C4-2B (cell line): ENCODE data around the gene RORB.

ENCODE experiments used
- ZFX ChIP-seq: fragments of 450-650 bp; IDR thresholded peaks from 2 replicates; pipeline ENCODE4 v1.6.1; 2017
- TF ChIP-seq, protein P1 (sequence below): fragments of 450-650 bp; conservative IDR thresholded peaks from 2 replicates; pipeline ENCODE4 v1.5.1; 2017; ENCODE audit warnings: mild to moderate bottlenecking

- TF ChIP-seq, protein P1, sequence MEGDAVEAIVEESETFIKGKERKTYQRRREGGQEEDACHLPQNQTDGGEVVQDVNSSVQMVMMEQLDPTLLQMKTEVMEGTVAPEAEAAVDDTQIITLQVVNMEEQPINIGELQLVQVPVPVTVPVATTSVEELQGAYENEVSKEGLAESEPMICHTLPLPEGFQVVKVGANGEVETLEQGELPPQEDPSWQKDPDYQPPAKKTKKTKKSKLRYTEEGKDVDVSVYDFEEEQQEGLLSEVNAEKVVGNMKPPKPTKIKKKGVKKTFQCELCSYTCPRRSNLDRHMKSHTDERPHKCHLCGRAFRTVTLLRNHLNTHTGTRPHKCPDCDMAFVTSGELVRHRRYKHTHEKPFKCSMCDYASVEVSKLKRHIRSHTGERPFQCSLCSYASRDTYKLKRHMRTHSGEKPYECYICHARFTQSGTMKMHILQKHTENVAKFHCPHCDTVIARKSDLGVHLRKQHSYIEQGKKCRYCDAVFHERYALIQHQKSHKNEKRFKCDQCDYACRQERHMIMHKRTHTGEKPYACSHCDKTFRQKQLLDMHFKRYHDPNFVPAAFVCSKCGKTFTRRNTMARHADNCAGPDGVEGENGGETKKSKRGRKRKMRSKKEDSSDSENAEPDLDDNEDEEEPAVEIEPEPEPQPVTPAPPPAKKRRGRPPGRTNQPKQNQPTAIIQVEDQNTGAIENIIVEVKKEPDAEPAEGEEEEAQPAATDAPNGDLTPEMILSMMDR = no peak
- no peak for TF ChIP-seq ZFX
Observed at GRCh38 chr9:74642376-74642775, 145.2 kb downstream of the RORB start.
